HG02840 (cell line): Measurements from ENCODE around the gene TUBGCP3.
"Not testable (repeated sequence)": the region's sequence is repeated elsewhere in the genome, so short reads cannot be mapped to it uniquely, and the experiment has no call there.

ENCODE experiments used
- ATAC-seq: cut with Tn5 transposase; IDR thresholded peaks from one replicate; pipeline ENCODE4 v1.9.1; 2021; ENCODE audit warnings: mild to moderate bottlenecking, moderate library complexity, moderate number of reproducible peaks; ENCODE audit not compliant: unreplicated experiment, low FRiP score

The TUBGCP3 gene

DNA sequence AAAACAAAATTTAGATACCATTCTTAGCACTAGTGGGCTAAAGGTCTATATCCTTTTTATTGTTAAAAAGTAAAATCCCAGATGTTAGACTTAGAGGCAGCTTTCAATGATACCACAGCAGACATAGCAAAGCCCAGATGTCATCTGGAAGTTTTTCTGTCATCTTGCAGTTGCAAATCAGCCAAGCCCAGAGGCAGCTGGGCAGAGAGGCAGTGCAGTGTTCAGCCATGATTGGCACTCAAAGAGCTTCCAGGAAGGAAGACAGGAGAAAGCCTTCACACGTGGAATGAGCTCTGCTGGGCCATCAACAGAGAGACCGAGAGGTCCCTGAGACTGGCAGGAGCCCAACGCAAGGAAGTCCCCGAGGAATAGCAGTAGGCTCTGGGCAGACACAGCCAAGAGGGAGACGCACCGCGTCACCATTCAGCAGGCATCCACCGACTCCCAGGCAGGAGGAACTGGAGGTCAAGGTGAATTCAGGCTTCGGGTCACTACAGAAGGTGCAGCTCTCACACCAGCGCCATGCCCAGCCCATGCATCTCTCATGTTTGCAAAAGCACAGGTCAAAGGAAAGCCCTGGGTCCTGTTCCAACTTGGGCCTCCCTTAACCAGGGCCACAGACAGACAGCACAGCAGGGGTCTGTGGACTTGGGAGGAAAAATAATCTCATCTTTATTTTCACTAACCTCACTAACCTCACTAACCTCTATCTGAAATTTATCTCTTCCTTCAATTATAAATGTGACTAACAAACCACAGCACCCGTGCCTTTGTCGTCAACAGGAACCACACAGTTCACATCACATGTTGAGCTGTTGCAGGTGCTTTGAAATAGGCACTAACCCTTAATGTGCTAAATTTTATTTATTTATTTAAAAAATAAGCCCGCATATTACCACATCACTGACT is 54.9 kb downstream of the TUBGCP3 start:
- ATAC-seq, result no peak

DNA sequence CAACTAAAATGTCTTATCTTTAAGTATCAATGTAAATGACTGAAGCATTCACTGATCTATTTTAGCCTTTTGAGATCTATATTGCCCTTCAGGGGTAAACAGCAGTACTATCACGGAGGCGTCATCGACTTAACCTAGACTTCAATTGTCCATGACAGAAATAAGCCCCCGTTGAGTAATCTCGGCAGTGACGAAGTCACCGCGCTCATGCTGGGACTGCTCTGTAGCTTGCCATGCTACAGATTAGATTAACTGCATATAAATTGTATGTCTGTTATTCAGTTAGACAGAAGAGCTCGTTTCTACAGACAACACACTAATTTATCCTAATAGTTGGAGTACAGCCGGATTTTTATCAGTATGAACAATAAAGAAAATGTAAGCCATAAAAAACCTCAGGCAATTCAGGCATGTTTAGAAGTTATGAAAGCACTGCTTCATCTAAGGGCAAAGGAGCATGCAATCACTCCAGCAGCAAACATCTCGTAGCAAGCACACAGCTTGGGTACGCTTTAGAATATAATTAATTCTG is 56.6 kb downstream of the TUBGCP3 start:
- ATAC-seq, result no peak

DNA sequence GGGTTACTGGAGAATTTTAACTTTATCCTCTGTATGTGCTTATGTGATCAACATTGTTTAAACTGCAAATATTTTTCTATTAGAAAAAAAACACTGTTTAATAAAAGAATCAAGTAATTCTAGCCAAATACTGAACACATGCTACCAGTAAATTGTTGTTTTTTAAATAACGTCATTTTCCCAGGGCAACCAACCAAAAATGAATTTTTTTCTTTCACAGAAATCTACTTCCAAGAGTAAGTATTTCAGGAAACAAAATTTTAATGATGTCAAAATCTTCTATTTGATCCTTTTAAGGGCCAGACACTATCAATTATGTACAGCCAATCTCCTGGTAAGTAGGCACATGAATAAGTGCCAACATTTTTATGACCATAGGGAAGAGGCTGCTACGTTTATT is 57.1 kb downstream of the TUBGCP3 start:
- no peak for ATAC-seq

DNA sequence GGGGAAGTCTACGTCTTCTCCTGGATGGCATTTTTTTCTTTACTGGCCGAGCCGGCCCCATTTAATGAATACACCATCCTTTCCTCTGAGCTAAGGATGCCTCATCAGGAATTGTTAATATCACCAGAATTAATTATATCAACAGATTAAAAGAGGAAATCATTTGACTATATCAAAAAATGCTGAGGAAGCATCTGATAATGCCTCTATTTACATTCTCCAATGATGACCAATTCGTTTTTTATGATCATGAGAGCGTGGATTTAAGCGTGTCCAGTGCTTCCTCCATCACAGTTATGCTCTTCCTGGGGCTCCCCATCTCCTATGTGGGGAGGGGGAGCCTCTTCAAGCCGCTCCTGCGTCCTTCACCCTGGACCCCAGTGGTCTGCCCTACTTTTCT is 58.7 kb downstream of the TUBGCP3 start:
- no peak for ATAC-seq

DNA sequence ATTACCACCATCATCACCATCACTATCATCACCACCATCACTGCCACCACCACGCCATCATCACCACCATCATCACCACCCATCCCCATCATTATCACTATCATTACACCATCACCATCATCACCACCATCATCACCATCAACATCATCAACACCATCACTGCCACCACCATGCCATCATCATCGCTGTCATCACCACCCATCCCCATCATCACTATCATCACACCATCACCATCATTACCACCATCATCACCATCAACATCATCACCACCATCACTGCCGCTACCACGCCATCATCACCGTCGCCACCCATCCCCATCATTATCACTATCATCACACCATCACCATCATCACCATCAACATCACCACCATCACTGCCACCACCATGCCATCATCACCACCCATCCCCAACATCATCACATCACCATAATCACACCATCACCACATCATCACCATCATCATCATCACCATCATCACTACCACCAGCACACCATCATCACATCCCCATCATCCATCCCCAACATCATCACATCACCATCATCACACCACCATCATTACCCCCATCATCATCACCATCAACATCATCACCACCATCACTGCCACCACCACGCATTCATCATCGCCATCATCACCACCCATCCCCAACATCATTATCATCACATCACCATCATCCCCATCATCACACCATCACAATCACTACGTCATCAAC is 61.7 kb downstream of the TUBGCP3 start:
- no peak for ATAC-seq

DNA sequence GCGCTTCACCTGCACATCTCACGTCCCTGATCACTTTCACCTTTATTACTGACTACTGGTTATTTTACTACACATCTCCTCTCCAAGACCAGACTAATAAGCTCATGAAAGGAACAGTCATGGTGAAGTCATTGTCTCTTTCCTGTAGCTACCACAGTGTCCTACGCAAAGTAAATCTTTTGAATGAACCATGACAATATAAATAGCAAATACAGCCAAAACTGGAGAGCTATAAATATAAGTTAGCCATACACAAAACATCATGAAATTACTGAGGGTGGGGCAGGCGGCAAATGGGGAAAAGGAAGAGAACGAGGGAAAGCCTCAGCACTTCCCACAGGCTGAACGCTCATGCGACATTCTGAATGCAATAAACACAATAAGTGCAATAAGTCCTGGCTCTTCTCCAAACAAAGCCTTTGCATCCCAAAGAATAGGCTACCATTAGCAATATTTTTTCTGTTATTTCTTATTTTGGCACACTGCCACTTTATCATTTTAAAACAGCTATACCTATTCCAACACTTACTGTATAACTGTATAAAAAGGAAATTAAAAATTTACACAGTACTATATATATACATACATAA is 62.5 kb downstream of the TUBGCP3 start:
- no peak for ATAC-seq

DNA sequence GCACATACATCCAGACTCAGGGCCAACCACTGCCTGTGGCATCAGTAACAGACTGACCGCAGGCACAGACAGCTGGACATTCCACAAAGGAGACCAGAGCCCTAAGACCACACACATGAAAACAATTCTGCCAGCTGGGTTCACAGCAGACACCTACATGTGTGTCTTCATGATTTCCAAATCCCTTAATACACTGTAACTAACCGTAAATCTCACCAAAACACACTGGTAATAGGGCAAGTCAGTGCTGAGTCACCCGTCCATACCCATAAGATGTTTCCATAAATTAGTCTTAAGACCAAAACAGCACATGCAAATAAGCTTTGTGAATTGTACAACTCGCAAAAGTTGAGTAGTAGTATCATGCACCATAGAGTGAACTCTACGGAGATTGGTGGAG is 65.4 kb downstream of the TUBGCP3 start:
- ATAC-seq, result no peak

DNA sequence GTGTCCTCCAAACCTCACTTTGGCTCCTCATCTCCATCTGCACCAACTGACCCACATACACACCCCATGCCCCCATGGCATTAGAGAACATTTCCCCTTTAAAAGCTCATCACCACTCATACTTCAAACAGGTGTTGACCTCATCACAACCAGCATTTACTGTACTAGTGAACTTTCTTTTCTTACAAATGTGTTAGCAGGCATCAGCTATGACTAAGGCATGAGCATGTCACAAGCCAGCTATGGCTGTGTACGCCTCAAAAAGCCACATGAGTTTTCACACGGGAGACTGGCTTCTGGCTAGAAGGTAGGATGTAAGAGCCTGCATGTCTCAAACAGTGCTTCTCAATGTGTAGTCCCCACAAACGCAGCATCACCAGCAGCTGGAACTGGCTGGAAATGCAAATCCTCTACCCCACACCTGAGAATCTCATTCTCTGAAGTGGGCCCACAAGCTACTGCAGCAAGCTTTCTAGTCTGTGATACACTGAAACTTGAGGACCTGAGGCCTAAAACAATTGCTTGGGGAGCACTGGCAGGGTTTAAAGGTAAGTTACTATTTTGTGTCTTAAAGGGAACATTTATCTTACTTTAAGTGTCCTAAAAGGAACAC is 66.8 kb downstream of the TUBGCP3 start:
- no peak for ATAC-seq

DNA sequence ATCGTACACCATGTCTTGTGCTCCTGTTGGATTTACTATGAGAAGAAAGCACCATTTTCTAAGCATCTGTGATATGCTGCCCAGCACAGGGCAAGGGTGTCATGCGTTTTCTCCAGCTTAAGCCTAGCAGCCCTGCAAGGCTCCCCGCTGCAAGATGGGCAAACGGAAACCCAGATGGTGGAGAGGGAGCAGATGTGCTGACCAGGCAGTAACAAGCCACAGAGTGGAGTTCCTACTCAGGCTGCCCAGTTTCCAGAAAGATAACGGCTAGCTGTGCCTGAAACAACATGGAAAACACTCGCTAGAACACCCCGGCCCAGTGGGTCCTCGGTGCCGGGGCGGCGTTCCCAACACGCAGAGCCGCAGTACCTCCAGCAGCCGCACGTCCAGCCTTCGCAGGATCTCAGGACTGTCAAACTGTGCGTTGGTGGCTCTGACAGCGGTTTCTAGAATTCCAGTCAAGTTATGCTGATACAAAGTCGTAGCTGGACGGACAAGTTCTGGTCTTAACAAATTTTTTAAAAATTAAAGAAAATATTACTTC is 68.4 kb downstream of the TUBGCP3 start:
- ATAC-seq, result no peak

DNA sequence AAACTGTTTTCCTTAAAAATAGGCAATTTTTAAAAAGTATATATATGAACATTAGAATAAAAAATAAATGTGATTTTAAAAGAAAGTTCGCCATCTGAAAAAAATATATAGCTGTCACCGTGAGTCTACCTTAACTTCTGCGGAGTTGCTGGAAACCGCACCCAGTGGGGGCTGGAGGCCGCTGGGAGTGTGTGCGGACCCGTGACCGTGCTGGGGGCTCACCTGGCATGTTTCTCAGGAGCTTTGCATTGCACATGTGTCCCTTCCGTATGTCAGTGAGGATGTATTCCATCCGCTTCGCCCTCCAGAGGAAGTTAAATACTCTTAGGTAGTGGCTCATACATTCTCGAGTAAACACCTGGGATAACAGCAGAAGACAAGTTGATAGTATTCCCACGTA is 71.7 kb downstream of the TUBGCP3 start:
- ATAC-seq, result no peak

DNA sequence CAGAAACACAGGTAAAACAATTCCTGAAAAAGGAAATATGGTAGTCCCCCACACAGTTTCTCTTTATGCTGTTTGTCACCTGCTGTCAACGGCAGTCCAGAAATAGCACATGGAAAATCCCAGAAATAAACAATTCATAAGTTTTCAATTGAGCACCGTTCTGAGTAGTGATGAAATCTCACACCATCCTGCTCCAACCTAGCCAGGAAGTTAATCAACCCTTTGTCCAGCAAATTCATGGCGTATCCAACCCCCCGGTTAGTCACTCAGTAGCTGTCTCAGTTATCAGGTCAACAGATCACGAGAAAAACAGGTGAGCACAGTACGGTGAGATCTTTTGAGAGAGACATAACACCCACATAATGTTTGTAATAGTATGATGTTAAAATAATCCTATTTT is 74.2 kb downstream of the TUBGCP3 start:
- ATAC-seq, result no peak

DNA sequence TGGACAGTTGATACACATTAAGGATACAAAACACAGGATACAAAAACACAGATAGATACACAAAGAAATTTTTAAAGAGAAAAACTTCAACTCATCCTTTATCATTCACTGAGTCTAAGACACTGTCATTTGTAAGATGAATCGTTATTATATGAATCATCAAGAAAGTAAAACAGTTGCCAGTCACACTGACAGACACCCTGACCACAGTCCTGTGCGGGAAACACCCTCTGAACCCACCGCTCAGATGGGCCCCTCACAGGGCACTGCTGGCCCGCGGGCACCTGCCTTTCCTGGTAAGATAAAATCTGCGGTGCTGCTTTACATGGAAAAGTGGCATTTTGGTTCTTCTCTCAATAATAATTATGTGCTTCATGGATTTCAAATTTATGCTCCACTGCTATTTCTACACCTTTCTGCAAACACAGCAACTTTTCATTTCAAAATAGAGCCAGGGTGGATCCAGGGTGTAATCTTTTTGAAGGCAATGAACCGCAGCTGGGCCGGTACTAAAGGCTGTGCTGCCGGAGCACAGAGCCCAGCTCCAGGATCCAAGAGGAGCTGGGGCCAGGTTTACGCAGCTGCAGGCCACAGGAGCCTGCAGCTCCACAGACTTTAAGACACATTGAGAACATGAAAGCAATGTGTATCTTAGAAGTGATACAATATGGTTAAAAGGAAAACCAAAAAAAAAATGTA is 76.8 kb downstream of the TUBGCP3 start:
- no peak for ATAC-seq

DNA sequence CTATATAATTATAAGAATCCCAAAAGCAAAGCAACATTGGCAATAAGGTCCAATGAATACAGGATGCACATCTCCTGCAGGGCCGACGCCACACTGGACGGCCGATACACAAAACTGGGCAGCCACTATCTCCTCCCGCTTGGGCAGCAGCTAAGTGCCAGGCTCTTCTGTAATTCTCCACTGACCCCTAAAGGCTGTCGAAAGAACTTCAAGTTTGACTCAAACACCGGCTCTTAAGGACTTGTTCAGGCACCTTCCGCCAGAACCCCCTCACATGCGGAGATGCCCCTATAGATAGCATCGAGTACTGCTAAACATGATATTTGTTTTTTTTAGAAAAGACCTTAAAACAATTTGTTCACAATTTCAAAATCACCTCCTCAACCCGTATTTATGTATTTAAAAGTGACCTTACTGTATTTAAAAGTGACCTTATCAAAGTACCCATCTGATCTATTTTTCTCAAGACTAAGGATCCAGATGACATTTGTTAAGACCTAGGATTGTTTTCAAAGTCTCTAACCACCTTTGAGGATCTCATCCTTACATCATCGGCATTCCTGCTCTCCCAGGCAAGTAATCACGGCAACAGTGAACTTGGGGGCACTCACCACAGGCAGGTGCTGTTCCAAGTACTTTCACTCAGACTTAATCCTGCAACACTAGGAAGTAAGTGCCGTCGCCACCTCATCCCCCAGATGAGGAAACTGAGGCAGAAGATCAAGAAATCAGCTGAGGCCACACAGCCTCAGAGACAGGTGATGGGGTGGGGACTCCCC is 77.8 kb downstream of the TUBGCP3 start:
- ATAC-seq, result no peak

DNA sequence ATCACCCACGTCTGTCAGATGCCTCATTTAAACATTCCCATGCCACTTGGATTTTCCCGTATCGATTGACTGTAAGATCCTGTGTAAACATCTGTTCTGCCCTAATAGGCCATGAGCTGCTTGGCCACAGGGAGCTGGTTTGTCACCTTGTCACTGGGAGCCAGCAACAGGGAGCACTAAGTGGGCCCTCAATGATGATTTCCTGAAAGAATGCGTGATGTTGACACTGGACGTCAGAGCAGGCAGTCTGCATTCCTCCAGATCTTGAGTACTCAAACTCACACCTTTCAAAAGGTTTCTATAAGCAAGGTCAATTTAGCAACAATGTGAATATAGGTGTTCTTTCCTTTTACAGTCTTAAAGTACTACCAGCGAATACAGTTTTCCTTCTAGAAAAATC is 78.8 kb downstream of the TUBGCP3 start:
- ATAC-seq, result no peak

DNA sequence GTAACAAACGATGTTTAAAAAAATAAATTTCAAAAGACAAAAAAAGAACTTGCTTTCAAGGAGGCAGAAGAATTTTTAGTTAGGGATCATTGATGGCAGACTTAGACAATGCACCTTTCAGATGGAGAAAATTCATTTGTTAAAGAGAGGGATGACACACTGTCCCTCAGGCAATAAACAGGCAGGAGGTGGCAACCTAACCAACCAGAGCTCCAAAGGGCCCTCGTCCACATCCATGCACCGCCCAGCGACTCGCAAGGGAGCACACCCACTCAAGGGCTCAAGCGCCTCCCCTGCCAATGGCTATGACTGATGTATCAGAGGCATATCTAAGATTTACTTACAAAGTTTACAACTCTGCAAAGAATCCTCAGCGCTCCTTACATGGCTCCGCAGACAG is 81.9 kb downstream of the TUBGCP3 start:
- no peak for ATAC-seq

DNA sequence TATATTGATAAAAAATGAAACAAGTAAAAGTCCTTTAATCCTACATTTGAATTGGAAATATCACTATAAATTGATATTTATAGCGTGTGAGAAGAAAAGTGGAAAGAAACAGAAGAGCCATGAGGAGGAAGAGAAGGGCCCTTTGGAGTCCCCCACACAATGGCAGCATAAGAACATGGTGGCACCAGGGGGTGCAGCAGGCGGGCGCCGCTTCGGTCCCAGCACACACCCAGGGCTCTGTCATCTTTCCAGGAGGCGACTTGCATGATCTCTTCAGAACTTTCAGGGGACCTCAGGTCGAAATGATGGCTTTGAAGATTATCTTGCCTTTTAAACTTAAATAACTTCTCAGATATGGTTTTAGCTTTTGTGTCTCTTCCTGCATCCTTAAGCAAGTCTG is 91.8 kb downstream of the TUBGCP3 start:
- no peak for ATAC-seq

DNA sequence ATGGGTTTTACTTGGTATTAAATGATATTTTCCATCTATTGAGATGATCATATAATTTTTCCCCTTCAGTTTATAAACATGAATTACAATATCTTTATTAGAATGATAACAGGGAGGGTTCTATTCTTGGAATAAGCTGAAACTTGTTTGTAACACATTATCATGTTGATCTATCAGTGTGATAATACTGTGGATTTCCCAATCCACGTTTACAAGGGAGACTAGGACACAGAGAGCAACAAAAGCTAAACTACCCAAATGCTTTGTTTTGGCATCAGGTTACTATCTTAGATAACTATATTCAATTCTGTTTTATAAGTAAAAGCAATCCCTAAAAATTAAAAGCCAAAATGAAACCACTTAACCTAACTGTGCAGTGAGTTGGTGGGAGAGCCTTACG is 92.5 kb downstream of the TUBGCP3 start:
- ATAC-seq, result no peak

DNA sequence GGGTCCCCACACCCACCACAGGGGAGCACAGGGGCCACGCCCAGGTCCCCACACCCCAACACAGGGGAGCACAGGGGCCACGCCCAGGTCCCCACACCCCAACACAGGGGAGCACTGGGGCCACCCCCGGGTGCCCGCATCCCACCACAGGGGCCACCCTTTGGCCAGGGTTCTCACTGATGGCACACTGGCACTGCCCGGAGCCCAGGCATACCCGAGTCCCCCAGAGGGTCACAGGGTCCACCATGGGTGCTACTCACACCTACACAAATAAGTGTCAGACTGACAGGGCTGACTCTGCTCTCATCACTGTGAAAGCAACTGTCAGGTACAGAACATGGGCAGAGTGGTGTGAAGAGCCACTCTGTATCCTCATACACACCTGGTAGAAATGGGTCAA is 98.8 kb downstream of the TUBGCP3 start:
- no peak for ATAC-seq

DNA sequence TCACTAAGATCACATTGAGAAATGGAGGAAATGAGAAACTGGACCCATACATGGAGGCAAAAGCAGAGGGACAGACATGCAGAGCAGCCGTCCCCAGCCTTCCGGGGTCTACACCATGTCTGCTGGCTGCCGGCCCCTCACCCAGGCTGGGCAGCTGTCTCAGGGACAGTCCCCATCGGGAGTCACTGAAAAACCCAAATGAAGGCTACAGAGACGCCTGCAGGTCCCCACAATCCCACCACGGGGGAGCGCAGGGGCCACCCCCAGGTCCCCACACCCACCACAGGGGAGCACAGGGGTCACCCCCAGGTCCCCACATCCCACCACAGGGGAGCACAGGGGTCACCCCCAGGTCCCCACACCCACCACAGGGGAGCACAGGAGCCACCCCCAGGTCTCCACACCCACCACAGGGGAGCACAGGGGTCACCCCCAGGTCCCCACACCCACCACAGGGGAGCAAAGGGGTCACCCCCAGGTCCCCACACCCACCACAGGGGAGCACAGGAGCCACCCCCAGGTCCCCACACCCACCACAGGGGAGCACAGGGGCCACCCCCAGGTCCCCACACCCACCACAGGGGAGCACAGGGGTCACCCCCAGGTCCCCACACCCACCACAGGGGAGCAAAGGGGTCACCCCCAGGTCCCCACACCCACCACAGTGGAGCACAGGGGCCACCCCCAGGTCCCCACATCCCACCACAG is 99.5 kb downstream of the TUBGCP3 start:
- not testable (repeated sequence) for ATAC-seq
